Activated T-helper 2 cell treated with anti-CD3 and anti-CD28 coated beads, Interferon-gamma antibody, Interleukin-2, Interleukin-4, amounts not matched to agents 10 μg/mL and 5 μg/mL and 100 μg/mL, durations not matched to agents 14 hours and 24 hours and 36 hours (primary cell): ENCODE measurements around the gene PYGB. TPM values are rescaled to one million over a fixed set of nuclear protein-coding genes. Genes with fewer than 3 reads are reported as not detected.

Experiments
- DNase-seq: peaks from one replicate; pipeline ENCODE4 v3.0.0; 2021; ENCODE audit warnings: low spot score
- H3K27ac Mint-ChIP-seq: one replicate; pipeline ENCODE4 v1.8.0; 2021; ENCODE audit warnings: mixed read lengths
- H3K27me3 Mint-ChIP-seq: one replicate; pipeline ENCODE4 v1.8.0; 2021; ENCODE audit warnings: low read depth, mixed read lengths
- H3K36me3 Mint-ChIP-seq: one replicate; pipeline ENCODE4 v1.8.0; 2021; ENCODE audit warnings: low read depth, mixed read lengths
- H3K4me1 Mint-ChIP-seq: one replicate; pipeline ENCODE4 v1.8.0; 2021; ENCODE audit warnings: low read depth, mixed read lengths
- H3K4me3 Mint-ChIP-seq: one replicate; pipeline ENCODE4 v1.8.0; 2021; ENCODE audit warnings: low read depth, mild to moderate bottlenecking, moderate library complexity, mixed read lengths
- H3K9me3 Mint-ChIP-seq: one replicate; pipeline ENCODE4 v1.8.0; 2021; ENCODE audit warnings: mixed read lengths
- intact Hi-C: fragments of 100-400 bp; cut with micrococcal nuclease; formaldehyde crosslinking; loops from one replicate; pipeline ENCODE4 v1.15.1; 2023
- total RNA-seq: library from RNA; stranded (reverse); gene quantifications from 2 replicates; pipeline ENCODE4 v1.2.3, GENCODE V29; 2022

PYGB gene
- total RNA-seq: 34.5 and 37.1 TPM in 2 replicates

- Mint-ChIP-seq H3K27ac (peak within 1 kb of the TSS; percentile 82), H3K4me1 (peaks cover 35% of the 10 kb centered on the region), H3K27me3 (peaks cover 5% of the 10 kb centered on the region), H3K9me3 (no peaks in the 10 kb centered on the region), H3K36me3 (peaks cover 17% of the 10 kb centered on the region), H3K4me3 (peak within 1 kb of the TSS; percentile 93)
- DNase-seq: peak; percentile 69
- intact Hi-C loops: loop anchor here (1.0 to 5.0 kb wide), 7 partner anchors 10 to 256 kb away; partner anchors contain the start of genes ABHD12, ACSS1, APMAP and GINS1
These were observed at the start of gene PYGB for GRCh38 chr20:25247956-25248785. Gene PYGB, plus strand, starts transcription at chr20:25248085. Its CDS starts 94 bp downstream, at chr20:25248179.

DNA sequence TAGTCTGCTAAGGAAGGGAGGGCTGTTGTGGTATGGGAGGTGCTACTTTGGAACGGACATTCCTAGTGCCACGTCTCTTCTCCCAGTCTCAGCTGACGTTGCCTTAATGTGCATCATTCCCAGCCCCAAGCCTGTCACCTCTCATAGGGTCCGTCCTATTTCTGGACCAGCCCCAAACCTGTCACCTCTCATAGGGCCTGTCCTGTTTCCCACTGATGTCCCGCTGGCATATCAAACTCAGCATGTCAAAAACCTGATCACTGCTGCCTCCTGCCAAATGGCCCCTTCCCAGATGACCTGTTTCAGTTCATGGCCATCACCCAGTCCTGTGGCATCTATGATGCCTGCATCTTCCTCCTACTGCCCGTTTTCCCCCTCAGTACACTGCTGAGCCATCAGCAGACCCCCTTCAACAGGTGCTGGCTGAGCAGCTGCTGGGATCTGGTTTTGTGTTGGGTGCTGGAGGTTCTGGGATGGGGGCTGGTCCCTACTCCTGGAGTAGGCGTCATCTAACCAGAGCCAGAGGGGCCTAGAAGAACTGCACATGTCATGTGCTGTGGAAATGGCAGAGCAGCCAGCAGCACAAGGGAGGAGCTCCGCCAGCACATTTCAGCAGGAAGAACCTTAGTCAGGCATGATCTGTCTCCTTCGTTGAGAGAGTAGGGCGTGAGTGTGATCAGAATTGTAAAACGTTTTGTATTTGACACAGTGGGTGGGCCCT lies 49.1 kb upstream of the PYGB start:
- Mint-ChIP-seq H3K4me3 (no peak overlapping the region), H3K9me3 (no peaks in the 10 kb centered on the region), H3K4me1 (peaks cover 26% of the 10 kb centered on the region), H3K27me3 (no peaks in the 10 kb centered on the region), H3K36me3 (peaks cover 23% of the 10 kb centered on the region), H3K27ac (no peak overlapping the region)
- DNase-seq: no peak
- intact Hi-C loops: loop anchor here (5.0 kb wide), 2 partner anchors 38 to 207 kb away; partner anchors contain the start of gene APMAP

- Mint-ChIP-seq H3K27me3 (no peaks in the 10 kb centered on the region), H3K27ac (no peak overlapping the region), H3K4me3 (no peak overlapping the region), H3K4me1 (peaks cover 26% of the 10 kb centered on the region), H3K36me3 (peaks cover 23% of the 10 kb centered on the region), H3K9me3 (no peaks in the 10 kb centered on the region)
- intact Hi-C loops: loop anchor here (5.0 kb wide), 2 partner anchors 38 to 207 kb away; partner anchors contain the start of gene APMAP
- DNase-seq: no peak
These were observed 48.2 kb upstream of the PYGB start for GRCh38 chr20:25199473-25200260.

DNA sequence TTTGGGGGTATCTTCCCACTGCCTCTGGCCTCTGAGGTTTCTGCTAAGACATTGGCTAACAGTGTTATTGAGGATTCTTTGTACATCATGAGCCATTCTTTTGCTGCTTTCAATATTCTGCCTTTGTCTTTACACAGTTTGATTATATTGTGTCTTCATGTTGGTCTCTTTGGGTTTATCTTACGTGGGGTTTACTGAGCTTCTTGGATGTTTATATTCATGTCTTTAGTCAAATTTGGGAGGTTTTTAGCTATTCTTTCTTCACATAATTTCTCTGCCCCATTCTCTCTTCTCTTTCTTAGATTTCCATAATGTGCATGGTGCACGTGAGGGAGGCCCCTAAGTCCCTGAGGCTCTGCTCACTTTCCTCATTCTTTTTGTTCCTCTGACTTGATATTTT lies 44.8 kb upstream of the PYGB start:
- Mint-ChIP-seq H3K4me1 (peaks cover 8% of the 10 kb centered on the region), H3K27me3 (no peaks in the 10 kb centered on the region), H3K27ac (no peak overlapping the region), H3K36me3 (peaks cover 10% of the 10 kb centered on the region), H3K9me3 (no peaks in the 10 kb centered on the region), H3K4me3 (no peak overlapping the region)
- no peak for DNase-seq
- intact Hi-C loops: no loop called here

DNA sequence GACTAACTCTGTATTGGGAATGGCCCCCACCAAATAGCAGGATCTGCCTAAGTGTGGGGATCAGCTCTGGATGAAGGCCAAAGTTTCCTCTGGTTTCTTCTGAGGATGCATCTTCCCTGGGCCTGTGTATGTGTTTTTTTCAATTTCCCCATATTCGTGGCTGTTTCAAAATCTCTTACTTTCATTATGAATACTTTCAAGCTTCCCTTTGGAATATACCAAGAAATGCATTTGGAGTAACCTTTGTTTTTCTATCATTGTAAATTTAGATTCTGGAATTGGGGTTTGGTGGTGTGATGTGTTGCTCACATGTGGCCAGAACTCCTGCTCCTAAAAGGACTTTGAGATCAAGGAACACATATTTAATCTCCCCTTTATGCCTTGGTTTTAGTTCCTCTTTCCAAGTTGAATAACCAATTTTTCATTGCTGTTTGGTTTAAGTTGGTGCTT lies 44.0 kb upstream of the PYGB start:
- Mint-ChIP-seq H3K27ac (no peak overlapping the region), H3K36me3 (peaks cover 10% of the 10 kb centered on the region), H3K27me3 (no peaks in the 10 kb centered on the region), H3K4me3 (no peak overlapping the region), H3K9me3 (no peaks in the 10 kb centered on the region), H3K4me1 (peaks cover 8% of the 10 kb centered on the region)
- intact Hi-C loops: no loop called here
- no peak for DNase-seq

DNA sequence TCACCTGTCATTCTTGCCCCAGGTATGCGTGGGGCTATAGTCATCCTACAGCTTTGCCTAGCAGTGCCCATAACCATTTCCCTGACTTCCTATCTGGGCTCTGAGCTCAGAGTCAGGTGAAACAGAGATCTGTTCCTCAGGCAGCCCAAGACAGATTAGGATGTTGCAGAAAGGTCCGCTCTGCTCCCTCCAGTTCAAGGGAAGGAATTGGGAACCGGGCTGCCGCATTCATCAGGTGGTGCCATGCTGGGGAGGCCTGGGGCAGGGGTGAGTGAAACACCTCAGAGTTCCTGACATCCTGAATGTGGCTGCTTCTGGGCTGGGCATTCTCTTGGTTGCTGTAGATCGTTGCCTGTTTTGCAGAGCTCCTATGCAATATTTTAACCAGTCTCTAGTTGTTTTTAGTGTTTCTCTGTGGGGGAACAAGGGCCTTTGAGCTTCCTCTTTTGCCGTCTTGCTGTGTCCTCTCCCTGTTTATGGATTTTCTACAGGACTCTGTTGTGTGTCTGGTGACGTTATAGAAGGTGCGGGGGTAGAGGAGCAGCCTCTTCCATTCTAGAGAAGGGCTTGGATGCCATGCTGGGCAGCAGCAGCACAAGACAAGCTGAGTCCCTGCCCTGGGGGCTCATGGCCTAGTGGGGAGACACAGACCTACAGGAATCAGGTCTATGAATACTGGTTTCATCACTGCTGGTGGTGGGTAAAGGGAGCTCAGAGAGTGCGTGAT lies 43.2 kb upstream of the PYGB start:
- no peak for DNase-seq
- Mint-ChIP-seq H3K27ac (no peak overlapping the region), H3K9me3 (no peaks in the 10 kb centered on the region), H3K4me1 (peaks cover 11% of the 10 kb centered on the region), H3K4me3 (no peak overlapping the region), H3K27me3 (no peaks in the 10 kb centered on the region), H3K36me3 (peaks cover 2% of the 10 kb centered on the region)
- intact Hi-C loops: no loop called here

DNA sequence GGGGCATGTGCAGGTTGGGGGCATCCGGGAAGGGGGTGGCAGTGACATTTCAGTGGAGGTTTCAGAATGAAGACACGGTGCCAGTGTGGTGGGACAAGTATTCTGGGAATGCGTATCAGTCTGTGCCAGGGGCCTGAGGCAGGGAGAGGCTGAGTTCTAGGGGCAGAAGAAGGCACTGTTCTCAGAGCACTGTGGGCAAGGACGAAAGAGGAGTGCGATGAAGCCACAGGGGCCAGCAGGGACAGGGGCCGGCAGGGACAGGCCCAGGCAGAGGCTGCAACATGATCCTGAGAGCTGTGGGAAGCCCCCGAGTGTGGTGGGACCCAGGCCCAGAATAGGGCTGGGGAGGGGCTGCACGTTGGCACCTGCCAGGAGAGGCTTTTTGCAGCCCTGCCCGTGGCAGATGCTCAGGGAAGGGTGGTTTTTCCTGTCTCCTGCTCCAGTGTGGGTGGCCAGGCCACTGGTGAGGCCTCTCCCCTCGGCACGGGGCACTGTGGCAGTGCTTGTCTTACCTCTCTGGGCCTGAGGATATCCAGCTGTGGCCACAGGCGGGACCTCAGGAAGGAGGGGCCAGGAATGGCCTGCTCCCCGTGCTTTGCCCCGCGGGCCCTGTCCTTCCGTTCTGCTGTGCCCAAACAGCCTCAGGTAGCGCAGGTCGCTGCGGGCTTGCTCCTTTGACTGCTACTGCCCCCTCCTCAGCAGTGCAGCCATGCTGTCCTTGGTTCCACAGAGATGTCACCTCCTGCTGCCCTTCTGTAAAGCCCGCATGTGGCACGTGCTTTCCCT lies 42.4 kb upstream of the PYGB start:
- Mint-ChIP-seq H3K4me1 (peaks cover 7% of the 10 kb centered on the region), H3K9me3 (no peaks in the 10 kb centered on the region), H3K27ac (no peak overlapping the region), H3K36me3 (no peaks in the 10 kb centered on the region), H3K27me3 (no peaks in the 10 kb centered on the region), H3K4me3 (no peak overlapping the region)
- no peak for DNase-seq
- intact Hi-C loops: no loop called here

DNA sequence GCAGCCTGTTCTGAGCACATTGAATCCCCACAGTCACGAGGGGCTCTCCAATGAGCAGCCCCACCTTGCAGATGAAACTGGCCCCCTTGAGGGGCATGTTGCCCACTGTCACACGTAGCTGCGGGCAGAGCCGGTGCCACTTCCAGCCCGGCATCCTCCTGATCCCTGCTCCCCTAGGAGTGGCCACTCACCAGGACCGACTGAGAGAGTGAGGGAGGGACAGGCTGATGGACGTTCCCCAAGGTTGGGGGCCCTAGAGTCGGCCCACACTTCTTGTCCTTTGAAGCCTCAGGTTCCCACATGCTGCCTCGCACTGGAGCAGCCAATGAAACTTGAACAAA lies 41.9 kb upstream of the PYGB start:
- Mint-ChIP-seq H3K27me3 (no peaks in the 10 kb centered on the region), H3K4me1 (peaks cover 3% of the 10 kb centered on the region), H3K9me3 (no peaks in the 10 kb centered on the region), H3K27ac (no peak overlapping the region), H3K36me3 (no peaks in the 10 kb centered on the region), H3K4me3 (no peak overlapping the region)
- intact Hi-C loops: no loop called here
- DNase-seq: no peak

DNA sequence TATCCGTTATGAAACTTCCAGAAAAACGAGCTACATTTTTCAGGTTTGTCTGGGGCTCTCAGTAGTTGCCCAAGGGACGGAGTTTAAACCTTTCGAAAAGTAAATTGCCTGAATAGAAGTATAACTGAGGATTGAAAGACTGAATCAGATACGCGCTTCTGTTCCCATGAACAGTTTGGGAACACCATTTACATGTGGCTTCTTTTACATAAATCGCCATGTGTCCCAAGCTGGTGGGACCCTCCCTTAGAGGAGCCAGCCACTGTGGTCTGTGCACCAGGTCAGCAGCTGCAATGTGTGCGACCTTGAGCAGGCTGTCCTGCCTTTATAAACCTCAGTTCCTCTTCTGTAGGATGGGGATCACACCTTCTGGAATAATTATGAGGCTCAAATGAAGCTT lies 41.3 kb upstream of the PYGB start:
- Mint-ChIP-seq H3K27ac (no peak overlapping the region), H3K4me1 (peaks cover 3% of the 10 kb centered on the region), H3K27me3 (no peaks in the 10 kb centered on the region), H3K36me3 (peaks cover 4% of the 10 kb centered on the region), H3K4me3 (no peak overlapping the region), H3K9me3 (no peaks in the 10 kb centered on the region)
- intact Hi-C loops: no loop called here
- no peak for DNase-seq

DNA sequence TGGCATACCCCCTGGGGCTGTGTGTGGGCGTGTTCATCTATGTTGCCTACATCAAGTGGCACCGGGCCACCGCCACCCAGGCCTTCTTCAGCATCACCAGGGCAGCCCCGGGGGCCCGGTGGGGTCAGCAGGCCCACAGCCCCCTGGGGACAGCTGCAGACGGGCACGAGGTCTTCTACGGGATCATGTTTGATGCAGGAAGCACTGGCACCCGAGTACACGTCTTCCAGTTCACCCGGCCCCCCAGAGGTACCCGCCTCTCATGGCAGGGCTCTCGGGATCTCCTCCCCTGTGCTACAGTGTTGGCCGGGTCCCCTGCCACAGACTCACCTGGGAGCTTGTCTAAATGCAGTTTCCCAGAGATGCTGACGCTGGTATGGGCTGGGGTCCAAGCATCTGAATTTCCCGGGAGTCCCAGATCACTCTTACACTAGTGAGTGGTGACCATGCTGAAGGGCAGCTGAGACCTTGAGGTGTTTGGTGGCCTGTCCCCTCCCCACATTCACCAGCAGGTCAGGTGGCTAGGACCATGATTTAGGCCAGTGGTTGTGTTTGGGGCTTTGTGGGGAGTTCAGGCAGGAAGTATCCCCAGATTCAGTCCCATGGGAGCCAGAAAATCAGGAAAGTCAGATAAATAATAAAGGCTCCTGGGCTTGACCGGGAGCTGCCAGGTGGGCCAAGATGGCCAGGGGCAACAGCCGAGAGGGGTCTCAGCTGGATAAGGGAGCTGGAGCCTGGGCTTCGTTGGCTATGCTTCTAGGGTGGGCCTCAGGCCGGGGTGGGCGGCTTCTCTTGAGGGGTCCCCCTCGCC lies 40.5 kb upstream of the PYGB start:
- Mint-ChIP-seq H3K4me3 (no peak overlapping the region), H3K9me3 (no peaks in the 10 kb centered on the region), H3K36me3 (peaks cover 5% of the 10 kb centered on the region), H3K4me1 (peaks cover 3% of the 10 kb centered on the region), H3K27ac (no peak overlapping the region), H3K27me3 (no peaks in the 10 kb centered on the region)
- intact Hi-C loops: no loop called here
- DNase-seq: no peak

- Mint-ChIP-seq H3K36me3 (peaks cover 5% of the 10 kb centered on the region), H3K9me3 (no peaks in the 10 kb centered on the region), H3K27me3 (no peaks in the 10 kb centered on the region), H3K4me1 (peaks cover 3% of the 10 kb centered on the region), H3K27ac (no peak overlapping the region), H3K4me3 (no peak overlapping the region)
- intact Hi-C loops: no loop called here
- DNase-seq: no peak
These were observed 39.8 kb upstream of the PYGB start for GRCh38 chr20:25207960-25208534.
